ENCODE data around the gene PHF14.

- TF ChIP-seq POLR2A (IDR thresholded peaks at IDR 0.05), result no peak
- TF ChIP-seq, protein P1, sequence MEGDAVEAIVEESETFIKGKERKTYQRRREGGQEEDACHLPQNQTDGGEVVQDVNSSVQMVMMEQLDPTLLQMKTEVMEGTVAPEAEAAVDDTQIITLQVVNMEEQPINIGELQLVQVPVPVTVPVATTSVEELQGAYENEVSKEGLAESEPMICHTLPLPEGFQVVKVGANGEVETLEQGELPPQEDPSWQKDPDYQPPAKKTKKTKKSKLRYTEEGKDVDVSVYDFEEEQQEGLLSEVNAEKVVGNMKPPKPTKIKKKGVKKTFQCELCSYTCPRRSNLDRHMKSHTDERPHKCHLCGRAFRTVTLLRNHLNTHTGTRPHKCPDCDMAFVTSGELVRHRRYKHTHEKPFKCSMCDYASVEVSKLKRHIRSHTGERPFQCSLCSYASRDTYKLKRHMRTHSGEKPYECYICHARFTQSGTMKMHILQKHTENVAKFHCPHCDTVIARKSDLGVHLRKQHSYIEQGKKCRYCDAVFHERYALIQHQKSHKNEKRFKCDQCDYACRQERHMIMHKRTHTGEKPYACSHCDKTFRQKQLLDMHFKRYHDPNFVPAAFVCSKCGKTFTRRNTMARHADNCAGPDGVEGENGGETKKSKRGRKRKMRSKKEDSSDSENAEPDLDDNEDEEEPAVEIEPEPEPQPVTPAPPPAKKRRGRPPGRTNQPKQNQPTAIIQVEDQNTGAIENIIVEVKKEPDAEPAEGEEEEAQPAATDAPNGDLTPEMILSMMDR (IDR thresholded peaks at IDR 0.05), result no peak
Measured at GRCh38 chr7:11077816-11078215, 104.1 kb downstream of the PHF14 start.
